Measurements from ENCODE around the gene SLC7A5. TPM values are rescaled to one million over a fixed set of nuclear protein-coding genes. Genes with fewer than 3 reads are reported as not detected.

Gene SLC7A5
- total and polyA plus RNA-seq, 5 experiments from 2014 or later = 2.0 to 20.7 (median 3.6) TPM

GRCh38 chr16:87854907-87855683 lies 14.2 kb downstream of the SLC7A5 start:
- ATAC-seq (no peak), DNase-seq (no peak)
- Mint-ChIP-seq H3K27me3 (no peaks in the 10 kb centered on the region), H3K36me3 (peaks cover 0 to 6% (median 4%) of the 10 kb centered on the region in 3 donors), H3K27ac (peak overlapping the region in 6 of 10 donors; percentile 61 to 86 (median 82)), H3K4me3 (peak overlapping the region in 5 of 10 donors; percentile 22 to 69 (median 50)), H3K4me1 (peaks cover 4 to 45% (median 26%) of the 10 kb centered on the region in 4 donors), H3K9me3 (no peaks in the 10 kb centered on the region)
- POLR2A ChIA-PET = interaction anchor here (0.6 to 2.3 kb wide), 3 partner anchors 14 to 75 kb away, joined by 5 to 19 read pairs (median 7); partner anchors contain the start of gene SLC7A5

- POLR2A ChIA-PET = interaction anchor here (0.6 to 1.6 kb wide), 3 partner anchors 15 to 77 kb away, joined by 4 to 8 read pairs (median 5); partner anchors contain the start of gene SLC7A5
- H3K4me3 Mint-ChIP-seq = peak overlapping the region in 8 of 10 donors; percentile 30 to 73 (median 58)
- peaks cover 0 to 6% (median 4%) of the 10 kb centered on the region in 3 donors for H3K36me3 Mint-ChIP-seq
- H3K4me1 Mint-ChIP-seq = peaks cover 4 to 43% (median 26%) of the 10 kb centered on the region in 4 donors
- ATAC-seq (peak in 1 of 2 donors; percentile 7), DNase-seq (no peak)
- peak overlapping the region in 8 of 10 donors; percentile 13 to 91 (median 79) for H3K27ac Mint-ChIP-seq
- no peaks in the 10 kb centered on the region for H3K27me3 Mint-ChIP-seq
- no peaks in the 10 kb centered on the region for H3K9me3 Mint-ChIP-seq
These were observed 15.0 kb downstream of the SLC7A5 start for GRCh38 chr16:87854053-87854906.

GRCh38 chr16:87853411-87854052 lies 15.8 kb downstream of the SLC7A5 start:
- peaks cover 4 to 43% (median 26%) of the 10 kb centered on the region in 4 donors for H3K4me1 Mint-ChIP-seq

GRCh38 chr16:87851601-87852000 lies 17.7 kb downstream of the SLC7A5 start:
- peaks cover 4 to 31% (median 18%) of the 10 kb centered on the region in 4 donors for H3K4me1 Mint-ChIP-seq
- DNase-seq (no peak), ATAC-seq (no peak)
- H3K4me3 Mint-ChIP-seq = no peak overlapping the region
- peak overlapping the region in 1 of 10 donors; percentile 36 for H3K27ac Mint-ChIP-seq
- H3K36me3 Mint-ChIP-seq = peaks cover 0 to 6% (median 4%) of the 10 kb centered on the region in 3 donors
- H3K9me3 Mint-ChIP-seq = no peaks in the 10 kb centered on the region
- POLR2A ChIA-PET = interaction anchor here (1.3 kb wide), 1 partner anchor 20 kb away, joined by 4 read pairs; no protein-coding TSS in a partner anchor
- H3K27me3 Mint-ChIP-seq = no peaks in the 10 kb centered on the region

More at GRCh38 chr16:87853411-87854052, 15.8 kb downstream of the SLC7A5 start:
- peak overlapping the region in 9 of 10 donors; percentile 31 to 86 (median 69) for H3K27ac Mint-ChIP-seq
- no peaks in the 10 kb centered on the region for H3K27me3 Mint-ChIP-seq
- H3K9me3 Mint-ChIP-seq = no peaks in the 10 kb centered on the region
- ATAC-seq (peak; percentile 73 to 78), DNase-seq (peak; percentile 51 to 77 (median 70))
- peak overlapping the region; percentile 22 to 77 (median 55) for H3K4me3 Mint-ChIP-seq
- POLR2A ChIA-PET = interaction anchor here (0.6 to 1.6 kb wide), 2 partner anchors 15 to 76 kb away, joined by 4 to 8 read pairs; partner anchors contain the start of gene SLC7A5
- peaks cover 0 to 6% (median 5%) of the 10 kb centered on the region in 3 donors for H3K36me3 Mint-ChIP-seq

GRCh38 chr16:87851141-87851587 lies 18.1 kb downstream of the SLC7A5 start:
- Mint-ChIP-seq H3K9me3 (no peaks in the 10 kb centered on the region), H3K4me3 (no peak overlapping the region), H3K27ac (no peak overlapping the region), H3K27me3 (no peaks in the 10 kb centered on the region), H3K36me3 (peaks cover 0 to 6% (median 4%) of the 10 kb centered on the region in 3 donors), H3K4me1 (peaks cover 4 to 29% (median 17%) of the 10 kb centered on the region in 4 donors)
- POLR2A ChIA-PET = interaction anchor here (1.3 to 3.2 kb wide), 2 partner anchors 18 to 20 kb away, joined by 4 to 16 read pairs; partner anchors contain the start of gene SLC7A5
- no peak for DNase-seq
- no peak for ATAC-seq

DNA sequence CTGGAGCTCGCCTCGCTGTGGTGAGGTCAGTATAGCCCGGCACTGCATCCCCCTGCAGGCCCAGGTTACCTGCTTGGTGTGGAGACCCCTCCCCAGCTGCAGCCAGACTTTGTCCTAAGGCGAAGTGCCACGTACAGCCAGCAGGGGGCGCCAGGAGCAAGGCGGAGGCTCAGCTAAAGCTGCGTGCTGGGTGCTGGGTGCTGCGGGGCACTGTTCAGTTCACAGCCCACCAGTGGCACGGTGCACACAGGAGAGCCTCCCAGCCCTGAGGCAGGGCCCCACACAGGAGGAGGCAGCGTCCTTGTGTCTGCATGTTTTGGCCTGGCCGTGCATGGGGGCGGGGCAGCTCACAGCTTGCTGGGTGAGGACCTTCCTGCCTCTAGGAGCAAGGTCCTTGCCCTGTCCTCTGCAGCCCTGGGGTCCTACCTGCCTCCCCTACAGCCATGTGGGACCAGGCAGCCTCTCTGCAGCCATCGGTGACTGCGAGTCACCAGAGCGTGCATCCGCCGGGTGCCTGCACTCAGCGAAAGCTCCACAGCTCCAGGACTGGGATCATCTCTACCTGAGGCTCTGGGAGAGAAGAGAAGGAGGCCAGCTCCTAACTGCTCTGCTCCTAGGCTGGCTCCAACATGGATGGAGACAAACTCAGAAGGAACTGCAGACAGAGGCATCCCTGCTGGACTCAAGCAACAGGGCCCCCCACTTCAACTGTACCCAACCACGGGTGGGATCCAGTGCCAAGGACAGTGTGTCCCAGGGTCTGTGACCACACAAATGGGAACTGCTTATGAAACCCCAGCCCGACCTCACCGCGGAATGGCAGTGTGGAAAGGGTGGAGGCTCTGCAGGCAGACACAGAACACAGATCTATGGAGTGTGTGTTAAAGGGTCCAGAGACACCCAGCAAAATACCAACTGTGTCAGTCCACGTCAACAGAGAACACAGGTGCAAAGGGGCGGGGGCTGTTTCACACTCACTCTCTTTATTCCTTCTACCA lies 19.0 kb downstream of the SLC7A5 start:
- no peak overlapping the region for H3K4me3 Mint-ChIP-seq
- ATAC-seq (peak; percentile 70 to 75), DNase-seq (peak; percentile 55 to 85 (median 74))
- peaks cover 0 to 6% (median 4%) of the 10 kb centered on the region in 3 donors for H3K36me3 Mint-ChIP-seq
- no peaks in the 10 kb centered on the region for H3K9me3 Mint-ChIP-seq
- POLR2A ChIA-PET = interaction anchor here (1.0 to 3.2 kb wide), 5 partner anchors 10 to 71 kb away, joined by 3 to 16 read pairs (median 9); partner anchors contain the start of gene SLC7A5
- H3K27me3 Mint-ChIP-seq = no peaks in the 10 kb centered on the region
- peaks cover 4 to 21% (median 10%) of the 10 kb centered on the region in 4 donors for H3K4me1 Mint-ChIP-seq
- peak overlapping the region in 2 of 10 donors; percentile 3 to 11 for H3K27ac Mint-ChIP-seq

DNA sequence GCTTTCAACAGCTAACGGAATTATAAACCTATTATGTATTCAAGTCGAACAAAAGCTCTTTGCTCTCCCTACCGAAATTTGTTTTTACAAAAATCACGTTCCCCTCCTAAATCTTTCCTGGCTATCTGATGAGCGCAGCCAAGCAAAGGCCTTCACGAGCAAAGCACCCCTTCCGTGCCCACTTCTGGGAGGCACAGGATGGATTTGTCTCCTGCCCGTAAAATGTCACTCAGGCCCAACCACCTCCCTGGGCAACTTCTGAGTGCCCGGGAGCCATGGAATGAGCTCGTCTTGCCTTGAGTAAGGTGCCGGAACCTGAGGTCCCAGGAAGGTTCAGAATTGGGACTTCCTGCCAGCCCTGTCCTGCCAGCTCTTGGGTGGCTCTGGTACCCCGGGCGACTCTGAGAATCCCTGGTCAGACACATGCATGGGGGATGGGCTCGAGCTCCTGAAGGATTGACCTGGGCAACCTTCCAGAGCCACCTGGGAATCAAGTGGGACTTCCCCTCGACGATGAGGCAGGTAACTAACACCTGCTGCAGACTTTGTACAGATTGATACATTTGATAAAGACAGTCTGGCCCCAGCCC lies 19.8 kb downstream of the SLC7A5 start:
- DNase-seq (no peak), ATAC-seq (no peak)
- Mint-ChIP-seq H3K9me3 (no peaks in the 10 kb centered on the region), H3K27ac (peak overlapping the region in 2 of 10 donors; percentile 3 to 11), H3K36me3 (peaks cover 0 to 6% (median 4%) of the 10 kb centered on the region in 3 donors), H3K4me1 (peaks cover 4 to 21% (median 8%) of the 10 kb centered on the region in 4 donors), H3K4me3 (no peak overlapping the region), H3K27me3 (no peaks in the 10 kb centered on the region)
- POLR2A ChIA-PET = interaction anchor here (1.0 to 3.2 kb wide), 5 partner anchors 11 to 70 kb away, joined by 3 to 16 read pairs (median 9); partner anchors contain the start of gene SLC7A5

DNA sequence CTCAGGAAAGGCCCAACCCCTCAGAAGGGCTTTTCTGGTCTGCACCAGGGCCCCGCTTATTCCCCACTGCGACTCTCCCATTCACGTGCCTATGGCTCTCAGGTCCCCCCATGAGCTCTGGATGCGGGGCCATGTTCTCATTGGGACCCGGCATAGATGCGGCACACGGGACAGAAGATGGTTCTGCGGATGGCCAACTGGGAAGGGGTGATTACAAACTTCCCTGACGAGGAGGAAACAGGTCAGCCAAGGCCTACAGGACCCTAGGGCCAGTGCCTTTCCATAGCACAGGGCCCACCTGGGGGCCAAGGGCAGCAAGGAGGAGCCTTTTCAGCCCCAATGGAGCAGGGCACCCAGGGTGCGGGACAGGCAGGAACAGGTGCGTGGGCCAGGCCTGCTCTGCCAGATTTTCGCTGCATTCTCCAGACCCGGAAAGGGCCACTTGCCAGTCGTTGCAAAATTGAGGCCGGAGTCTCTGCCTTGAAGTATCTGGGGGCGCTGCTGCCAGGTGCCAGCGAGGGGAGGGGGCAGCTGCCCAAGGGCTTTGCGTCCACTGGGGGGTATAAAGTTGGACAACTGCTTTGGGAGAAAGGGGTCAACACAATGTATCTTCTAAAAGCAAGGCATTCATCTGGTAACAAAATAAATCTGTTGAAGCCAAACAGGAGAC lies 20.5 kb downstream of the SLC7A5 start:
- H3K27ac Mint-ChIP-seq = peak overlapping the region in 2 of 10 donors; percentile 43 to 73
- POLR2A ChIA-PET = interaction anchor here (1.2 to 3.2 kb wide), 4 partner anchors 12 to 68 kb away, joined by 3 to 16 read pairs (median 11); partner anchors contain the start of gene SLC7A5
- H3K4me3 Mint-ChIP-seq = no peak overlapping the region
- peaks cover 2 to 17% (median 7%) of the 10 kb centered on the region in 4 donors for H3K4me1 Mint-ChIP-seq
- no peaks in the 10 kb centered on the region for H3K9me3 Mint-ChIP-seq
- H3K36me3 Mint-ChIP-seq = peaks cover 0 to 6% (median 4%) of the 10 kb centered on the region in 3 donors
- H3K27me3 Mint-ChIP-seq = no peaks in the 10 kb centered on the region
- ATAC-seq = no peak
- DNase-seq = no peak

GRCh38 chr16:87847785-87848675 lies 21.3 kb downstream of the SLC7A5 start:
- H3K36me3 Mint-ChIP-seq = peaks cover 0 to 6% (median 4%) of the 10 kb centered on the region in 3 donors

More at GRCh38 chr16:87847785-87848675, 21.3 kb downstream of the SLC7A5 start:
- H3K4me1 Mint-ChIP-seq = peaks cover 2 to 16% (median 6%) of the 10 kb centered on the region in 4 donors
- no peak for ATAC-seq
- peak overlapping the region in 2 of 10 donors; percentile 43 to 73 for H3K27ac Mint-ChIP-seq
- H3K9me3 Mint-ChIP-seq = no peaks in the 10 kb centered on the region
- no peak for DNase-seq
- no peak overlapping the region for H3K4me3 Mint-ChIP-seq
- H3K27me3 Mint-ChIP-seq = no peaks in the 10 kb centered on the region
- POLR2A ChIA-PET = interaction anchor here (0.5 to 3.2 kb wide), 3 partner anchors 21 to 71 kb away, joined by 4 to 16 read pairs (median 15); partner anchors contain the start of gene SLC7A5

Measured in naive thymus-derived CD8-positive, alpha-beta T cell (primary cell).